Astrocyte (in vitro differentiated cells and primary cell): ENCODE results near the gene MBL2. TPM values are rescaled to one million over a fixed set of nuclear protein-coding genes. Genes with fewer than 3 reads are reported as not detected.

Experiments
- DNase-seq: peaks from one replicate; pipeline ENCODE4 v3.0.0-alpha.2; 2010; ENCODE audit warnings: low read depth
- FAIRE-seq: peaks from 2 replicates; lab custom pipeline; 2011; peaks lifted over from hg19 to GRCh38; lab: Jason Lieb, UNC
- H2AFZ ChIP-seq: 2 replicates; pipeline ENCODE4 v1.6.0; 2012; ENCODE audit warnings: low read depth, low read length, inconsistent platforms
- H3K27ac ChIP-seq: 2 replicates; pipeline ENCODE4 v1.5.1; 2011; ENCODE audit warnings: low read depth, low read length, inconsistent platforms
- H3K27me3 ChIP-seq: 2 replicates; pipeline ENCODE4 v1.6.0; 2011; ENCODE audit warnings: low read length, inconsistent platforms; ENCODE audit not compliant: insufficient read depth
- H3K36me3 ChIP-seq: 2 replicates; pipeline ENCODE4 v1.5.1; 2011; ENCODE audit warnings: low read length, inconsistent platforms; ENCODE audit not compliant: insufficient read depth
- H3K4me1 ChIP-seq: 2 replicates; pipeline ENCODE4 v1.5.1; 2011; ENCODE audit warnings: low read length, inconsistent platforms; ENCODE audit not compliant: insufficient read depth
- H3K4me2 ChIP-seq: 2 replicates; pipeline ENCODE4 v1.6.0; 2012; ENCODE audit warnings: low read length, inconsistent platforms
- H3K4me3 ChIP-seq: 2 replicates; pipeline ENCODE4 v1.5.1; 2011; ENCODE audit warnings: low read depth, mild to moderate bottlenecking, low read length, inconsistent platforms; ENCODE audit not compliant: insufficient read depth
- H3K79me2 ChIP-seq: 2 replicates; pipeline ENCODE4 v1.6.0; 2012; ENCODE audit warnings: mild to moderate bottlenecking, low read length, inconsistent platforms; ENCODE audit not compliant: insufficient read depth
- H3K9ac ChIP-seq: 2 replicates; pipeline ENCODE4 v1.6.0; 2012; ENCODE audit warnings: mild to moderate bottlenecking, low read length, inconsistent platforms
- H3K9me3 ChIP-seq: 2 replicates; pipeline ENCODE4 v1.5.1; 2012; ENCODE audit warnings: low read depth, mild to moderate bottlenecking, low read length, inconsistent platforms; ENCODE audit not compliant: insufficient read depth
- H4K20me1 ChIP-seq: 2 replicates; pipeline ENCODE4 v1.6.0; 2012; ENCODE audit warnings: low read length, inconsistent platforms; ENCODE audit not compliant: insufficient read depth
- H3K27ac Mint-ChIP-seq: one replicate; pipeline ENCODE4 v1.8.0; 2021; ENCODE audit warnings: mild to moderate bottlenecking, mixed read lengths; ENCODE audit not compliant: unreplicated experiment
- H3K27me3 Mint-ChIP-seq: one replicate; pipeline ENCODE4 v1.8.0; 2021; ENCODE audit warnings: low read depth, mixed read lengths; ENCODE audit not compliant: unreplicated experiment
- H3K36me3 Mint-ChIP-seq: one replicate; pipeline ENCODE4 v1.8.0; 2021; ENCODE audit warnings: low read depth, mixed read lengths; ENCODE audit not compliant: unreplicated experiment
- H3K4me1 Mint-ChIP-seq: one replicate; pipeline ENCODE4 v1.8.0; 2021; ENCODE audit warnings: low read depth, mixed read lengths; ENCODE audit not compliant: unreplicated experiment
- H3K4me3 Mint-ChIP-seq: one replicate; pipeline ENCODE4 v1.8.0; 2021; ENCODE audit warnings: mild to moderate bottlenecking, moderate library complexity, mixed read lengths; ENCODE audit not compliant: unreplicated experiment
- H3K9me3 Mint-ChIP-seq: one replicate; pipeline ENCODE4 v1.8.0; 2021; ENCODE audit warnings: mild to moderate bottlenecking, mixed read lengths; ENCODE audit not compliant: unreplicated experiment
- CTCF ChIP-seq: IDR thresholded peaks from 2 replicates; pipeline ENCODE4 v1.5.1; 2011; ENCODE audit warnings: low read depth, mild to moderate bottlenecking, inconsistent platforms, low read length, moderate library complexity; ENCODE audit not compliant: insufficient read depth
- EZH2 ChIP-seq: IDR thresholded peaks from 2 replicates; pipeline ENCODE4 v1.6.1; 2012; ENCODE audit warnings: mild to moderate bottlenecking, low read length, inconsistent platforms; ENCODE audit not compliant: insufficient read depth
- total RNA-seq: library from RNA; stranded (reverse); gene quantifications from 2 replicates; pipeline ENCODE4 v1.2.1, GENCODE V29; 2021

MBL2 gene
- total RNA-seq, 1 donor from 2014 or later: not detected

- H3K36me3 ChIP-seq: no peaks in the 10 kb centered on the region
- H3K27ac Mint-ChIP-seq: no peak overlapping the region
- no peaks in the 10 kb centered on the region for H3K79me2 ChIP-seq
- no peak overlapping the region for H2AFZ ChIP-seq
- FAIRE-seq: no peak
- DNase-seq: no peak
- H3K4me2 ChIP-seq: no peak overlapping the region
- TF ChIP-seq CTCF: no peak
- no peak for TF ChIP-seq EZH2
- peaks cover 3% of the 10 kb centered on the region for H3K36me3 Mint-ChIP-seq
- no peak overlapping the region for H3K4me3 ChIP-seq
- H3K4me3 Mint-ChIP-seq: no peak overlapping the region
- H3K27me3 ChIP-seq: no peaks in the 10 kb centered on the region
- H3K9ac ChIP-seq: no peak overlapping the region
- H3K9me3 ChIP-seq: no peaks in the 10 kb centered on the region
- no peaks in the 10 kb centered on the region for H3K9me3 Mint-ChIP-seq
- H3K27ac ChIP-seq: no peak overlapping the region
- no peaks in the 10 kb centered on the region for H3K4me1 ChIP-seq
- H3K4me1 Mint-ChIP-seq: peaks cover 1% of the 10 kb centered on the region
- H4K20me1 ChIP-seq: no peaks in the 10 kb centered on the region
- no peaks in the 10 kb centered on the region for H3K27me3 Mint-ChIP-seq
Measured at GRCh38 chr10:52762088-52762487, 10.5 kb downstream of the MBL2 start.

- Histone ChIP-seq H3K27ac (no peak overlapping the region), H4K20me1 (no peaks in the 10 kb centered on the region), H3K79me2 (no peaks in the 10 kb centered on the region), H3K4me2 (no peak overlapping the region), H3K4me1 (no peaks in the 10 kb centered on the region), H3K36me3 (no peaks in the 10 kb centered on the region), H2AFZ (no peak overlapping the region), H3K27me3 (no peaks in the 10 kb centered on the region), H3K9ac (no peak overlapping the region), H3K9me3 (no peaks in the 10 kb centered on the region), H3K4me3 (no peak overlapping the region)
- no peak overlapping the region for H3K4me3 Mint-ChIP-seq
- DNase-seq: no peak
- H3K36me3 Mint-ChIP-seq: peaks cover 3% of the 10 kb centered on the region
- no peak overlapping the region for H3K27ac Mint-ChIP-seq
- H3K27me3 Mint-ChIP-seq: no peaks in the 10 kb centered on the region
- H3K4me1 Mint-ChIP-seq: peaks cover 15% of the 10 kb centered on the region
- no peaks in the 10 kb centered on the region for H3K9me3 Mint-ChIP-seq
- no peak for FAIRE-seq
- no peak for TF ChIP-seq EZH2
Measured at GRCh38 chr10:52759154-52759553, 13.4 kb downstream of the MBL2 start.

GRCh38 chr10:52758406-52758805, 14.2 kb downstream of the MBL2 start:
- H3K9ac ChIP-seq: no peak overlapping the region
- H3K4me3 ChIP-seq: no peak overlapping the region
- no peaks in the 10 kb centered on the region for H4K20me1 ChIP-seq
- Mint-ChIP-seq H3K36me3 (peaks cover 3% of the 10 kb centered on the region), H3K27ac (no peak overlapping the region), H3K27me3 (no peaks in the 10 kb centered on the region), H3K9me3 (no peaks in the 10 kb centered on the region), H3K4me1 (peaks cover 15% of the 10 kb centered on the region), H3K4me3 (no peak overlapping the region)
- no peaks in the 10 kb centered on the region for H3K9me3 ChIP-seq
- H3K27ac ChIP-seq: no peak overlapping the region
- DNase-seq: no peak
- H3K79me2 ChIP-seq: no peaks in the 10 kb centered on the region
- H3K27me3 ChIP-seq: no peaks in the 10 kb centered on the region
- H3K4me1 ChIP-seq: no peaks in the 10 kb centered on the region
- no peak for FAIRE-seq
- H2AFZ ChIP-seq: no peak overlapping the region
- TF ChIP-seq EZH2 (no peak), CTCF (no peak)
- H3K36me3 ChIP-seq: no peaks in the 10 kb centered on the region
- no peak overlapping the region for H3K4me2 ChIP-seq
